Spleen (tissue), 7 donors: Measurements from ENCODE around the gene TNFRSF21.

ENCODE experiments used
- POLR2A ChIP-seq, 3 donors: fragments of 450-650 bp; IDR thresholded peaks; one replicate each; pipeline ENCODE4 v1.5.1; 2017; ENCODE audit warnings: antibody characterized with exemption in 3 of 3, mild to moderate bottlenecking in 1 of 3
- TF ChIP-seq, protein P1 (sequence below), 11 experiments: fragments of 200-600 bp in 7 of 11; fragments of 450-650 bp in 4 of 11; sonication (generic) in 4 of 11; IDR thresholded peaks in 8 of 11; conservative IDR thresholded peaks in 3 of 11; 1 replicate in 7 of 11; 2 replicates in 4 of 11; pipeline versions ENCODE4 v1.4.0 to v1.8.0; 2016 to 2021; ENCODE audit warnings: antibody characterized with exemption in 11 of 11, inconsistent platforms in 4 of 11, mild to moderate bottlenecking in 1 of 11
- donor health status: DM: no; HTN: no; CAD: no; lungs with moderate emphysema.
- donor health status: DM: no; HTN: no; CAD: no.
- donor health status: DM: no; HTN: no; CAD: no.

DNA sequence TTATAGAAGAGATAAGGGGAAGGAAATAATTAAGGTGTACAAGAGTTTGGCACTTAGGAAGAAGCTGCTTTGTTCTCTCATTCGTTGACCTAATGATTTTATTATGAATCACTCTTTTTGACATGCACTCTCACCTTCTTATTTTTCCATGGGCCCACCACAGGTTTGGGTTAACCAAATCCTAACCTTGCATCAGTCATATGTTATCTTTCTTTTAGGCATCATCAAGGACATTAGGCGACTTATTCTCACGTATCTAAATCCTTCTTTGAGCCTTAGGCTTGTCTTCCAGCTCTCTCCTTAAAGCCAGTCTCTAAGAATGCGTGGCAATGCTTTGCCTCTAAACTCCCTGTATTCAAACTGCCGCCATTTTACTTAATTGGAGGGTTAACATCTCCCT lies 58.3 kb downstream of the TNFRSF21 start:
- TF ChIP-seq, protein P1, sequence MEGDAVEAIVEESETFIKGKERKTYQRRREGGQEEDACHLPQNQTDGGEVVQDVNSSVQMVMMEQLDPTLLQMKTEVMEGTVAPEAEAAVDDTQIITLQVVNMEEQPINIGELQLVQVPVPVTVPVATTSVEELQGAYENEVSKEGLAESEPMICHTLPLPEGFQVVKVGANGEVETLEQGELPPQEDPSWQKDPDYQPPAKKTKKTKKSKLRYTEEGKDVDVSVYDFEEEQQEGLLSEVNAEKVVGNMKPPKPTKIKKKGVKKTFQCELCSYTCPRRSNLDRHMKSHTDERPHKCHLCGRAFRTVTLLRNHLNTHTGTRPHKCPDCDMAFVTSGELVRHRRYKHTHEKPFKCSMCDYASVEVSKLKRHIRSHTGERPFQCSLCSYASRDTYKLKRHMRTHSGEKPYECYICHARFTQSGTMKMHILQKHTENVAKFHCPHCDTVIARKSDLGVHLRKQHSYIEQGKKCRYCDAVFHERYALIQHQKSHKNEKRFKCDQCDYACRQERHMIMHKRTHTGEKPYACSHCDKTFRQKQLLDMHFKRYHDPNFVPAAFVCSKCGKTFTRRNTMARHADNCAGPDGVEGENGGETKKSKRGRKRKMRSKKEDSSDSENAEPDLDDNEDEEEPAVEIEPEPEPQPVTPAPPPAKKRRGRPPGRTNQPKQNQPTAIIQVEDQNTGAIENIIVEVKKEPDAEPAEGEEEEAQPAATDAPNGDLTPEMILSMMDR (IDR thresholded peaks at IDR 0.05 in 8 of 11, conservative IDR thresholded peaks at IDR 0.05 in 3 of 11): no peak
- TF ChIP-seq POLR2A (IDR thresholded peaks at IDR 0.05): no peak
